Bronchial smooth muscle cell (primary cell): ENCODE results near the gene ENKUR. TPM values are rescaled to one million over a fixed set of nuclear protein-coding genes. Genes with fewer than 3 reads are reported as not detected.

ENCODE experiments used
- total RNA-seq: library from RNA; depleted of rRNA; stranded (reverse); fragments of >200 nt; gene quantifications from 2 replicates; pipeline ENCODE4 v1.2.1, GENCODE V29; 2014

The ENKUR gene
- 0.09 and 0.16 TPM in 2 replicates for total RNA-seq

GRCh38 chr10:25015828-25016375 is at the start of gene ENKUR:
Gene ENKUR, minus strand, starts transcription at chr10:25016158. Its CDS starts 222 bp downstream, at chr10:25015936.

GRCh38 chr10:25016376-25017153 is 607 bp upstream of the ENKUR start, which contains the start of gene THNSL1:
Gene THNSL1, plus strand, starts transcription at chr10:25016612. Its CDS starts 6,612 bp downstream, at chr10:25023224.

GRCh38 chr10:24952143-24952706 is 63.7 kb downstream of the ENKUR start, which contains the start of gene PRTFDC1:
Gene PRTFDC1, minus strand, starts transcription at chr10:24952606. Its CDS starts 31 bp downstream, at chr10:24952575.

Other genes with a start within 250 kb of the ENKUR start
- 28.1 and 58.6 TPM in 2 replicates for gene PRTFDC1, start 63.6 kb downstream of the ENKUR start, total RNA-seq
- gene THNSL1, start 454 bp upstream of the ENKUR start, total RNA-seq = 3.3 and 5.7 TPM in 2 replicates
- under 0.01 TPM in 1 of 2 replicates, not detected in the other for gene GPR158, start 158.8 kb upstream of the ENKUR start, total RNA-seq